Neural crest cell (in vitro differentiated cells): ENCODE results near the gene AP3B2. TPM values are rescaled to one million over a fixed set of nuclear protein-coding genes. Genes with fewer than 3 reads are reported as not detected.

Source experiments
- DNase-seq: peaks from one replicate; pipeline ENCODE4 v3.0.0; 2021; ENCODE audit warnings: low read depth, mixed read lengths, low spot score
- H3K27ac Mint-ChIP-seq: one replicate; pipeline ENCODE4 v1.8.0; 2021; ENCODE audit warnings: mild to moderate bottlenecking, mixed read lengths; ENCODE audit not compliant: unreplicated experiment
- H3K27me3 Mint-ChIP-seq: 2 replicates; pipeline ENCODE4 v1.8.0; 2021; ENCODE audit warnings: low read depth, mild to moderate bottlenecking, mixed read lengths
- H3K36me3 Mint-ChIP-seq: 2 replicates; pipeline ENCODE4 v1.8.0; 2021; ENCODE audit warnings: low read depth, mild to moderate bottlenecking, mixed read lengths
- H3K4me1 Mint-ChIP-seq: 2 replicates; pipeline ENCODE4 v1.8.0; 2021; ENCODE audit warnings: mixed read lengths
- H3K4me3 Mint-ChIP-seq: one replicate; pipeline ENCODE4 v1.8.0; 2021; ENCODE audit warnings: mild to moderate bottlenecking, mixed read lengths
- H3K9me3 Mint-ChIP-seq: 2 replicates; pipeline ENCODE4 v1.8.0; 2021; ENCODE audit warnings: mixed read lengths
- total RNA-seq: library from RNA; stranded (reverse); gene quantifications from 2 replicates; pipeline ENCODE4 v1.2.1, GENCODE V29; 2021
- TF ChIP-seq, protein P1 (sequence below): fragments of 200-600 bp; sonication (generic); conservative IDR thresholded peaks from 2 replicates; pipeline ENCODE4 v1.5.0; 2021; ENCODE audit warnings: antibody characterized with exemption, mild to moderate bottlenecking

Gene AP3B2
- total RNA-seq, 1 donor from 2014 or later = 20.0 TPM

DNA sequence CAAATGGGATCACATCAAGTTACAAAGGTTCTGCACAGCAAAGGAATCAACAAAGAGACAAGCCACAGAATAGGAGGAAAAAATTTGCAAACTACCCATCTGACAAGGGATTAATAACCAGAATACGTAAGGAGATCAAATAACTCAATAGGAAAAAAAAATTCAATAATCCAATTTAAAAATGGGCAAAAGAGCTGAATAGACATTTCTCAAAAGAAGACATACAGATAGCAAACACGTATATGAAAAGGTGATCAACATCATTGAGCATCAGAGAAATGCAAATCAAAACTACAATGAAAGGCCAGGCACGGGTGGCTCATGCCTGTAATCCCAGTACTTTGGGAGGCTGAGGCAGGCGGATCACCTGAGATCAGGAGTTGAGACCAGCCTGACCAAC, 39.0 kb downstream of the AP3B2 start:
- Mint-ChIP-seq H3K9me3 (no peaks in the 10 kb centered on the region), H3K27ac (no peak overlapping the region), H3K4me3 (no peak overlapping the region), H3K27me3 (peaks cover 12% of the 10 kb centered on the region), H3K36me3 (no peaks in the 10 kb centered on the region), H3K4me1 (no peaks in the 10 kb centered on the region)
- DNase-seq = no peak
- TF ChIP-seq, protein P1, sequence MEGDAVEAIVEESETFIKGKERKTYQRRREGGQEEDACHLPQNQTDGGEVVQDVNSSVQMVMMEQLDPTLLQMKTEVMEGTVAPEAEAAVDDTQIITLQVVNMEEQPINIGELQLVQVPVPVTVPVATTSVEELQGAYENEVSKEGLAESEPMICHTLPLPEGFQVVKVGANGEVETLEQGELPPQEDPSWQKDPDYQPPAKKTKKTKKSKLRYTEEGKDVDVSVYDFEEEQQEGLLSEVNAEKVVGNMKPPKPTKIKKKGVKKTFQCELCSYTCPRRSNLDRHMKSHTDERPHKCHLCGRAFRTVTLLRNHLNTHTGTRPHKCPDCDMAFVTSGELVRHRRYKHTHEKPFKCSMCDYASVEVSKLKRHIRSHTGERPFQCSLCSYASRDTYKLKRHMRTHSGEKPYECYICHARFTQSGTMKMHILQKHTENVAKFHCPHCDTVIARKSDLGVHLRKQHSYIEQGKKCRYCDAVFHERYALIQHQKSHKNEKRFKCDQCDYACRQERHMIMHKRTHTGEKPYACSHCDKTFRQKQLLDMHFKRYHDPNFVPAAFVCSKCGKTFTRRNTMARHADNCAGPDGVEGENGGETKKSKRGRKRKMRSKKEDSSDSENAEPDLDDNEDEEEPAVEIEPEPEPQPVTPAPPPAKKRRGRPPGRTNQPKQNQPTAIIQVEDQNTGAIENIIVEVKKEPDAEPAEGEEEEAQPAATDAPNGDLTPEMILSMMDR = no peak

DNA sequence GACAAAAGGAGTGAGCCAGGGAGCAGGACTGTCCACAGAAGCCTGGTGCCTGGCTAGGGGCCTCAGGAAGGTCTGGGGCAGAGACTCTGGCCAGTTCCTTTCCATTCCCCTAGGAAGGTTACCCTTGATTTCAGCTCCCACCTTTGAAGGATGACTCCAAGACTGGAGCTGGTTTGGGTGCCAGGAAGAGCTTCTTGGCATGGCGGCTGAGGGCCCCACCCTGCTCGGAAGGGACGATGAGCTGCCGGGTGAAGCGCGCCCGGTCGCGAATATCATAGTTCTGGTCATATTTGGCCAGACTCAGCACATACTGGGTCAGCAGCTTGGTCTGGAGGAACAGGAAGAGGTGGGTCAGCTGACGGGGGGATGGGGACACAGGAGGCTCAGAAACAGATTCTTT, 43.1 kb downstream of the AP3B2 start:
- peaks cover 22% of the 10 kb centered on the region for H3K27me3 Mint-ChIP-seq
- no peaks in the 10 kb centered on the region for H3K9me3 Mint-ChIP-seq
- DNase-seq = no peak
- no peak overlapping the region for H3K27ac Mint-ChIP-seq
- no peak overlapping the region for H3K4me3 Mint-ChIP-seq
- TF ChIP-seq, protein P1 = no peak
- H3K4me1 Mint-ChIP-seq = no peaks in the 10 kb centered on the region
- no peaks in the 10 kb centered on the region for H3K36me3 Mint-ChIP-seq

- TF ChIP-seq, protein P1 = no peak
- no peaks in the 10 kb centered on the region for H3K36me3 Mint-ChIP-seq
- no peak overlapping the region for H3K4me3 Mint-ChIP-seq
- H3K9me3 Mint-ChIP-seq = no peaks in the 10 kb centered on the region
- H3K27me3 Mint-ChIP-seq = peaks cover 33% of the 10 kb centered on the region
- DNase-seq = no peak
- H3K4me1 Mint-ChIP-seq = no peaks in the 10 kb centered on the region
- no peak overlapping the region for H3K27ac Mint-ChIP-seq
Measured at GRCh38 chr15:82664021-82664420, 45.7 kb downstream of the AP3B2 start.

GRCh38 chr15:82663186-82663600, 46.5 kb downstream of the AP3B2 start:
- Mint-ChIP-seq H3K4me1 (no peaks in the 10 kb centered on the region), H3K4me3 (no peak overlapping the region), H3K27me3 (peaks cover 35% of the 10 kb centered on the region), H3K36me3 (no peaks in the 10 kb centered on the region), H3K27ac (no peak overlapping the region), H3K9me3 (no peaks in the 10 kb centered on the region)
- TF ChIP-seq, protein P1 = no peak
- peak; percentile 78 for DNase-seq

DNA sequence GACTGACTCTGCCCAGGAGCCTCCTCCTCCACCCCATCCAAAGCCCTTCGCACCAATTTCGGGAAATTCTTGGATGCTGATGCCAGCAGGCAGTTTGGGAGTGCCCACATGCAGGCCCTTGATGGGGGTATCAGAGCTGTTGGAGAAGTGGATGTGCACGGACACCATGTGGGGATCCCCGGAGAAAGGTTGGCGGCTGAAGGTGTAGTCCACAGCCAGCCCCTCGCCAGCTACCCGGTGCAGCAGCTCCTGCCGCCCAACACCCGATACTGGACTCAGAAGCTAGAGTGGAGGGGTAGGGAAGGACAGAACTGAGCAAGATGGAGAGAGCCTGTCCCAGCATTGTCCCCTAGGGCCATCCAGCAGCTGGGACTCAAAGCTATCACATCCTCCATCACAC, 47.0 kb downstream of the AP3B2 start:
- no peak overlapping the region for H3K27ac Mint-ChIP-seq
- TF ChIP-seq, protein P1 = no peak
- H3K9me3 Mint-ChIP-seq = no peaks in the 10 kb centered on the region
- DNase-seq = no peak
- no peaks in the 10 kb centered on the region for H3K4me1 Mint-ChIP-seq
- peaks cover 40% of the 10 kb centered on the region for H3K27me3 Mint-ChIP-seq
- no peaks in the 10 kb centered on the region for H3K36me3 Mint-ChIP-seq
- H3K4me3 Mint-ChIP-seq = no peak overlapping the region

DNA sequence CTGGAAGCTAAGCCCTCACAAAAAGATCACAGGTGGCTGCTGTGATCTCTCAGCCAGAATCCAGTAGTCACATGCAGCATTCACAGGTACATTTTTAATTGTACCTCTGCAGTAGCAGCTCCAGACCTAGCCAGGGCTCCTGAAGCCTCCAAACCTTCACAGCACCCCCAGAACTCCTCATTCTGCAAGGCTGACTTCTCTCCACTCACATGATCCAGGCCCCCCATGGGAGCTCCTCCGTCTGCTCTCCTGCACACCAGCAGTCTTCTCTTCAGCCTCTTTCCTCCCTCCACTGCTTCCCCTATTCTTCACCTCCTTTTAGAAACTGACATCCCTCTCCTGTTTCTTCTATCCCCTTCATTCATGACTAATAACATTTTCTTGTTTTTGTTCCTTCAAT, 49.3 kb downstream of the AP3B2 start:
- TF ChIP-seq, protein P1 = no peak
- Mint-ChIP-seq H3K4me1 (no peaks in the 10 kb centered on the region), H3K36me3 (no peaks in the 10 kb centered on the region), H3K4me3 (no peak overlapping the region), H3K27ac (no peak overlapping the region), H3K27me3 (peaks cover 51% of the 10 kb centered on the region), H3K9me3 (no peaks in the 10 kb centered on the region)
- no peak for DNase-seq
